ENCODE results near the gene CA5B.

- TF ChIP-seq EZH2 (IDR thresholded peaks at IDR 0.05; ENCODE audit: borderline replicate concordance, low read length) (no peak), CTCF (conservative IDR thresholded peaks at IDR 0.05 in 1 of 2, IDR thresholded peaks at IDR 0.05 in 1 of 2; ENCODE audit: extremely low read depth in 1 of 2, insufficient read depth in 1 of 2, low read depth in 1 of 2, low read length in 2 of 2) (no peak)
These were observed 696 bp upstream of the CA5B start for GRCh38 chrX:15737190-15737958.

All from mammary epithelial cell (primary cell).